ENCODE data around the gene ADORA1. TPM values are rescaled to one million over a fixed set of nuclear protein-coding genes. Genes with fewer than 3 reads are reported as not detected.

Gene ADORA1
- total RNA-seq, 3 donors from 2014 or later = 0.53 to 1.3 (median 0.78) TPM

DNA sequence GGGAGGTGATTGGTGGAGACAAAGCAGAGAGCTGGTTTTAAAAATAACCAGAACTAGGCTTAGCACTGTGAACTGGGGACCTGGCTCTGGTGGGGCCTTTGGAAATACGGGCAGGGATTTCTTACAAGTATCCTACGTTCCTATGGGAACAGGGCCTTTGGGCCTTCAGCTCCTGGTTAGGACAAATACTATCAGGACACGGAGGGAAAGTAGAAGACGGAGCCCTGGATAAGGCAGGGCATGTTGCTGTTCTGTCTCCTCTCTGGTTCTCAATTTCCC lies 36.4 kb upstream of the ADORA1 start:
- Histone ChIP-seq H3K9me3 (peaks cover 12% of the 10 kb centered on the region), H3K4me3 (no peak overlapping the region), H3K4me1 (ENCODE audit: low read depth) (no peaks in the 10 kb centered on the region), H3K36me3 (ENCODE audit: low read depth) (no peaks in the 10 kb centered on the region)
- intact Hi-C loops (cut with DNase I, micrococcal nuclease) = no loop called here
- DNase-seq = no peak
- no peak for ATAC-seq
- TF ChIP-seq, protein P1, sequence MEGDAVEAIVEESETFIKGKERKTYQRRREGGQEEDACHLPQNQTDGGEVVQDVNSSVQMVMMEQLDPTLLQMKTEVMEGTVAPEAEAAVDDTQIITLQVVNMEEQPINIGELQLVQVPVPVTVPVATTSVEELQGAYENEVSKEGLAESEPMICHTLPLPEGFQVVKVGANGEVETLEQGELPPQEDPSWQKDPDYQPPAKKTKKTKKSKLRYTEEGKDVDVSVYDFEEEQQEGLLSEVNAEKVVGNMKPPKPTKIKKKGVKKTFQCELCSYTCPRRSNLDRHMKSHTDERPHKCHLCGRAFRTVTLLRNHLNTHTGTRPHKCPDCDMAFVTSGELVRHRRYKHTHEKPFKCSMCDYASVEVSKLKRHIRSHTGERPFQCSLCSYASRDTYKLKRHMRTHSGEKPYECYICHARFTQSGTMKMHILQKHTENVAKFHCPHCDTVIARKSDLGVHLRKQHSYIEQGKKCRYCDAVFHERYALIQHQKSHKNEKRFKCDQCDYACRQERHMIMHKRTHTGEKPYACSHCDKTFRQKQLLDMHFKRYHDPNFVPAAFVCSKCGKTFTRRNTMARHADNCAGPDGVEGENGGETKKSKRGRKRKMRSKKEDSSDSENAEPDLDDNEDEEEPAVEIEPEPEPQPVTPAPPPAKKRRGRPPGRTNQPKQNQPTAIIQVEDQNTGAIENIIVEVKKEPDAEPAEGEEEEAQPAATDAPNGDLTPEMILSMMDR (IDR thresholded peaks at IDR 0.05) = no peak

DNA sequence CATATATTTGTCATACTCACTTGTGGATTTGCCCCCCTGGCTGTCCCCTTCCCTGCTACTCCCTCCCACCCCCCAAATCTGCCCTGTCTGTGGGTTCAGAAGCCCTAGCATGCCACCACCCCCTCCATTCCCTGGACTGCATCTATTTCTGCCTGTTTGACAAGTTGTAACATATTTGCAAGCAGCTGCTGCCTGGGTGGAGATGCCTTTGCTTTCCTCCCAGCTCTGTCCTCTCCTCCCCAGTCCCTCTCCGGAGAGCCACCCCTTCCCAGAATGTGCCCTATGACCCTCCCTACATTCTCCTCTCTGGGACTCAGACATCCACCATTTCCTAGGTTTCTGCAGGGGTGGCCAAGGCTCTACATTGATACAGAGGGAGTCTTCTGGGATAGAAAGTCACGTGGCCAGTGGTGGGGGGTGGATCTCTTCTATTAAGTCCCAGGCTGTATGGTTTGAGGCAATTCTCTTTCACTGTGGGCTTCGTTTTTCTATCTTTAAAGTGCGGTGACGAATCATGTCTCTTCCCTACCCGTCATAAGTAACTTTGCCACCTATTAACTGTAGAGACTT lies 35.7 kb upstream of the ADORA1 start:
- ATAC-seq = no peak
- DNase-seq = no peak
- TF ChIP-seq, protein P1 (IDR thresholded peaks at IDR 0.05) = no peak
- intact Hi-C loops (cut with DNase I, micrococcal nuclease) = no loop called here
- peaks cover 12% of the 10 kb centered on the region for H3K9me3 ChIP-seq
- H3K36me3 ChIP-seq (ENCODE audit: low read depth) = no peaks in the 10 kb centered on the region
- no peak overlapping the region for H3K4me3 ChIP-seq
- no peaks in the 10 kb centered on the region for H3K4me1 ChIP-seq (ENCODE audit: low read depth)

DNA sequence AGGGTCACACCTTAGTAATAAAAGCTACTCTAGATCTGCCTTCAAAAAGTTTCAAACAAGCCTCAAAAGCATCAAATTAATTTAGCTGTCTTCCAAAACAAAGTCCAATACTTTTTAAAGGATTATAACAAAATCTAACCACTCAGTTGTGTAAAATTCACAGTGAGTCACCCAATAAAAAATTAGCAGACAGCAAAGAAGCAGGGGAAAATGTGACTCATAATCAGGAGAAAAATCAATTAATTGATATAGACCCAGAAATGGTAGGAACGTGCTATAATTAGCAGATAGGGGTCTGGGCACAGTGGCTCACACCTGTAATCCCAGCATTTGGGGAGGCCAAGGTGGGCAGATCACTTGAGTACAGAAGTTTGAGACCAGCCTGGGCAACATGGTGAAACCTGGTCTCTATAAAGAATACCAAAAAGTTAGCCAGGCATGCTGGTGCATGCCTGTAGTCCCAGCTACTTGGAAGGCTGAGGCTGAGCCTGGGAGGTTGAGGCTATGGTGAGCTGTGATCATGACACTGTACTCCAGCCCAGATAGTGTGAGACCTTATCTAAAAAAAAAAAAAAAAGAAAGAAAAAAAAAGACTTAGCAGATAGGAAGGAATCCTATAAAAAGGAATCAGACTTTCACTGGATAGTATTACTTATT lies 33.6 kb upstream of the ADORA1 start:
- Histone ChIP-seq H3K4me1 (ENCODE audit: low read depth) (no peaks in the 10 kb centered on the region), H3K36me3 (ENCODE audit: low read depth) (no peaks in the 10 kb centered on the region), H3K9me3 (peaks cover 12% of the 10 kb centered on the region), H3K4me3 (no peak overlapping the region)
- intact Hi-C loops (cut with DNase I, micrococcal nuclease) = no loop called here
- DNase-seq (no peak), ATAC-seq (no peak)
- TF ChIP-seq, protein P1 (IDR thresholded peaks at IDR 0.05) = no peak

DNA sequence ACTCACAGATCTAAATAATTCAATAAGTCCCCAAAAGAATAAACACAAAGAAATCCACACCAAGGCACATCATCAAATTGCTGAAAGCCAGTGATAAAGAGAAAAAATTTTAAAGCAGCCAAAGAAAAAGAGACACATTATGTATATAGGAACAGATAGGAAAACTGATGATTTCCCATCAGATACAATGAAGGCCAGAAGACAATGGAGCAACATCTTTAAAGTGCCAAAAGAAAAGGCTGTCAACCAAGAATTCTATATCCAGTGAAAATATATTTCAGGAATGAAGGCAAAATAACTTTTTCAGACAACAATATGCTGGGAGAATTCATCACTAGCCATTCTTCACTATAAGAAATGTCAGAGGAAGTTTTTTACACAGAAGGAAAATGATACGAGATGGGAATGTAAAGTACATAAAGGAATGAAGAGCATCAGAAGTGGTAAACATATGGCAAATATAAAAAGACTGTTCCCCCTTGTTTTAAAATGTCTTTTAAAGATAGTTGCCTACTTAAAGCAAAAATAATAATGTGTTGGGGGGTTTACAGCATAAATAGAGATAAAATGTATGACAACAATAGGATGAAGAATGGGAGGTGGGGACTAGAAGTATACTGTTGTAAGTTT lies 32.4 kb upstream of the ADORA1 start:
- no peak for ATAC-seq
- no peak for DNase-seq
- H3K4me1 ChIP-seq (ENCODE audit: low read depth) = no peaks in the 10 kb centered on the region
- TF ChIP-seq, protein P1 (IDR thresholded peaks at IDR 0.05) = no peak
- H3K4me3 ChIP-seq = no peak overlapping the region
- no peaks in the 10 kb centered on the region for H3K36me3 ChIP-seq (ENCODE audit: low read depth)
- H3K9me3 ChIP-seq = peaks cover 12% of the 10 kb centered on the region
- intact Hi-C loops (cut with DNase I, micrococcal nuclease) = no loop called here

DNA sequence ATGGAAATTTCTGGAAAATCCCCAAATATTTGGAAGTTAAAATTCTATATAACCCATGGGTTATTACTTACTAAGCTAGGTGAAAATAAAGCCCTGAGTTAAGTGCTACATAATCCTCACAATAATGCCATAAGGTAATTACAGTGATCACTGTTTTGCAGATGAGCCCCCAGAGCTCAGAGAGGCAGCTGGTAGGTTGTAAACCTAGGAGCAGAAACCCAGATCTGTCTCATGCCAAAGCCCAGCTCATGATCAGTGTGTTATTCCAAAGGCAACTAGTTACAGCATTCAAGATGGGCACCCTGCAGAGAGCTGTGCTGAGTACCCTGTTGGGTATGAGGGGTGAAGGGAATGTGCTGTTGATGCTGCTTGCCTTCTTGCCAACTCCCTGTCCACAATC lies 31.0 kb upstream of the ADORA1 start:
- Histone ChIP-seq H3K4me1 (ENCODE audit: low read depth) (no peaks in the 10 kb centered on the region), H3K4me3 (no peak overlapping the region), H3K9me3 (peaks cover 12% of the 10 kb centered on the region), H3K36me3 (ENCODE audit: low read depth) (no peaks in the 10 kb centered on the region)
- ATAC-seq (no peak), DNase-seq (no peak)
- TF ChIP-seq, protein P1 (IDR thresholded peaks at IDR 0.05) = no peak
- intact Hi-C loops (cut with DNase I, micrococcal nuclease) = no loop called here
